ENCODE measurements around the gene HGS.
A peak's percentile ranks its signal among the peaks of the same experiment; 100 is the strongest.

Gene HGS

DNA sequence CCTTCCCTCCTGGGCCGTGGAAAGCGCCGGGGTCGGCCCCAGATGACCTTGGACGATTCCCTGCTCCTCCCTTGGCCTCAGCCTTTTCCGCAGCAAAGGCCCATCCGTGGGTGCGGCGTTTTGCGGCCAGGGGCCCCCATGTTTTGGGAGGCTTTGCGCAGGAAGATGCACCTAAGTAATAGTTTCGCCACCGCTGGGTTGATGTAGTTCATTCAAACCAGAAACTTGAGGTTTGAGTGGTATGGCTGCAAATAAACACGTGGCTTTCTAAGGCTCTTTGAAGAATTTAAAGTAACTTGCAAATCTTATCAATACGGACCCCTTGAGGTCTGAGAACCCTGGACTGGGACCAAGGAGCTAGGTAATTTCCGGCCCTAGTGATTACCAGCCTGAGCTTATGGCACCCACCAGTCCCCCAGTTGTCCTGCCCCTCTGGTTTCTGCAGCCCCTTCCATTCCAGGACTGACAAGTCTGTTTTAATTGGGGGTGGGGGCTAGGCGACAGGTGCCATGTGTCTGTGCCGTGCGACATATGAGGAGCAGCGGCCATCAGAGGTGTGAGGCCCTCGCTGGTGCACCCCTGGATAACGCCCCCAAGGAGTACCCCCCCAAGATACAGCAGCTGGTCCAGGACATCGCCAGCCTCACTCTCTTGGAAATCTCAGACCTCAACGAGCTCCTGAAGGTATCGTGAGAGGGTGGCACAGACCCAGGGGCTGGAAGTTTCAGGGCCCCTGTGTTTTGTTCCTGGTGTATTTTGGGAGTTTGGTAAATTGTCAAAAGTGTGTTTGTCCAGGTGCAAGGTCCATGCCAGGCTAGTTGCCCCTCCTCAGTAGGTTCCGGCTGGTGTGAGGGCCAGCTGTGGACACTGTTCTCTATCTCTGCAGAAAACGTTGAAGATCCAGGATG, 20.2 kb downstream of the HGS start:
- no peak for DNase-seq (ENCODE audit: low read depth in 2 of 2, low spot score in 1 of 2)

DNA sequence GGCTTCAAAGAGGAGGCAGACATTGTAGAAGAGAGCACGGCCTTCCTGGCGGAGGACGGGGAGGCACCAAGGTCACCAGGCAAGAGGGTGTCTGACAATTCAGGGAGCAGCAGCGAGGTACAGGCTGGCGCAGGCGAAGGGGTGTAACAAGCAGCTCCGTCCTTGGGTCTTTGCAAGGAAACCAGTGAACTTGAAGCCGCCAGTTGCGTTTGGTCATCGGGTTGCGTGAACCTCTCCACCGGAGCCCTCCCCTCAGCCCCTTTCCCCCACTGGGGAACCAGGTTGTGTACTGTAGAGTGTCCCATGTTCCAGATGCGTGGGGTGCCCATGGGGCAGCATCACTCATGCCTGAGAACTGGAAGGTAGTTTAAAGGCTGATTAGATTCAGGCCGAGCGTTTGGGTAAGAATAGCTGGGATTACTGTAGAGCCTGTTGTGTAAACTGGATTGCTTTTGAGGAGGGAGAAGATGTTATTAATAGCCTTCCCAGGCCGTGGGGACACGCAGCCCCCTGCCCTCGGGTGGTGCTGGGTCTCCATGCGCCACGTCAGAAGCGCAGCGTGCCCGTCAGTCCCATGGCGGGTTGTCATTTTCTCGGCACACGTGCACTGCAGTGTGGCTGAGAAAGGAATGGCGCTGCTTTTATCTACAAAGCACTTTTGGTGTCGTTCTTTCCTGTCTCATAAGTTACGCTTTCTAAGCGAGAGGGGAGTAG, 21.9 kb downstream of the HGS start:
- DNase-seq (ENCODE audit: low read depth in 2 of 2, low spot score in 1 of 2) = no peak

DNA sequence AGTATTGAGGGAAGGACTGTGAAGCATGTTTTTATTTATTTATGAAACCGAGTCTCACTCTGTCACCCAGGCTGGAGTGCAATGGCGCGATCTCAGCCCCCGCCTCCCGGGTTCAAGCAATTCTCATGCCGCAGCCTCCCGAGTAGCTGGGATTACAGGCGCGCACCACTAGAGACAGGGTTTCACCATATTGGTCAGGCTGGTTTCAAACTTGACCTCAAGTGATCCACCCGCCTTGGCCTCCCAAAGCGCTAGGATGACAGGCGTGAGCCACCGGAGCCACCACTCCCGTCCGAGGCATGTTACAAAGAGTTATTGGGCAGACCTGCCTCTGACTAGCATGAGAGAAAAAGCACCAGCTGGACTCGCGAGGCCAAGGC, 22.4 kb downstream of the HGS start:
- no peak for DNase-seq (ENCODE audit: low read depth in 2 of 2, low spot score in 1 of 2)

DNA sequence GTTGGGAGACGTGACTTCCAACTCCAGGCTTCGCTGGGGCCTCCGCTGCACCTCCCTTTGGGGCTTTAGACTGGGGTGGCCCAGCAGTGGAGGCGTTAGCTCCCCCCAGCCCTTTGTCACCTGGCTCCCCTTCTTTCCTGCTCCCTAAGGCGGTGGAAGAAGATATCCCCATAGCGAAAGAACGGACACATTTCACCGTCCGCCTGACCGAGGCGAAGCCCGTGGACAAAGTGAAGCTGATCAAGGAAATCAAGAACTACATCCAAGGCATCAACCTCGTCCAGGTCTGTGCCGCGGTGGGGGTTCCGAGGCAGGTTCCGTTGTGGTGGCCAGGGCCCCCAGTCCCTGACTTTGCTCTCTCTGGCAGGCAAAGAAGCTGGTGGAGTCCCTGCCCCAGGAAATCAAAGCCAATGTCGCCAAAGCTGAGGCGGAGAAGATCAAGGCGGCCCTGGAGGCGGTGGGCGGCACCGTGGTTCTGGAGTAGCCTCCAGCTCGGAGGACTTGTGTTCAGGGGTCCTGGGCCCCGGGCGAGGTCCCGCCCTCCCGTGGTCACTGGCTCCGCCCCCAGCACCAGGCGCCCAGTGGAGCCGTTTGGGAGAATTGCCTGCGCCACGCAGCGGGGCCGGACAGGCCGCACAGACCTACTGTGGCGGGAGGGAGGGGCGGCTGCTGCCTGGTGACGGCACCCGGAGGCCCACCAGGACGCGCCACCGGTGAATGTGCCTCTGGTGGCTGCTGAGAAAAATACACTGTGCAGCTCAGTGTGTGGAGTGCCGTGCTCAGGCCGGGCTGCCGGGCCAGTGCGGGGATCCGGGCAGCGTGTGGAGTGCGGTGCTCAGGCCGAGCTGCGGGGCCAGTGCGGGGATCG, 23.2 kb downstream of the HGS start:
- no peak for DNase-seq (ENCODE audit: low read depth in 2 of 2, low spot score in 1 of 2)

DNA sequence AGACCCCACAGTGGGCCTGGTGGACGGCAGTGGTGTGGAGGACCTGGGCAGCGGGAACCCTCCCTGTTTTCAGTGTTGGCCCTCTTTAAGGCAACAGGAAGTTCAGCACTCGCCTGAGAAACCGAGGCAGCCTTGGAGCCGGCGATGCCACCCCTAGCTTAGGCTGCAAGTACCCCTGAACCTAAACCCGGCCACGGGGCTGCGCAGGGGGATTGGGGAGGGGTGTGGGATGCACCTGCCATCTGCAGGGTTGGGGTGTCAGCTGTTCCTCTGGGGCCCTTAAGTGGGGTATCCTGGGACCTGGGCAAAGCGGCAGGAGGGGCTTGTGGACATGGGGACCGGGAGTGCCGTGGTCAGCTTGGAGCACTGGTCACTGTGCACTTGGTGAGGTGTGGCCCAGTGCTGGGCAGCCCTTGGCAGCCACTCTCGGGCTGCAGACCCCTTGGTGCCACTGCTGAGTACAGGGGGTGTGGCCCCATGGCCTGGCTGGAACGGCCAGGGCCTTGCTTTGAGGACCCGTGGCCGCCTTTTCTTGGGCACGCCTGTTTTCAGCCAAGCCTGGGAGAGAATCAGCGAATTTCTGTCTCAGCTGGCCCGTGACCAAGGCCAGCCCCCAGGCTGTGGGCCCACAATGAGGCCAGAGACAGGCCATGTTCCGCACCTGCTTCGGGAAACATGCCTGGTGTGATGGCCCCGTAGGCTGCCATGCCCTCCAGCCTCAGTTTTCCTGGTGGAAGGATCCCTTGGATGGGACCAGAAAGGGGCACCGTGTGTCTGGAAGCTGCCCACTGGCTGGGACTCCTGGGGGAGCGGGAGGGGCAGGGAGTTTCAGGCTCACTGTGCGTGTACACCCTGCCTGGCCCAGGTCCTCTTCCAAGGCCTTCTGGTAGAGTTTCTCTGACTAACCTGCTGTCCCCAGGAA, 24.2 kb downstream of the HGS start:
- DNase-seq (ENCODE audit: low read depth in 2 of 2, low spot score in 1 of 2) = no peak

DNA sequence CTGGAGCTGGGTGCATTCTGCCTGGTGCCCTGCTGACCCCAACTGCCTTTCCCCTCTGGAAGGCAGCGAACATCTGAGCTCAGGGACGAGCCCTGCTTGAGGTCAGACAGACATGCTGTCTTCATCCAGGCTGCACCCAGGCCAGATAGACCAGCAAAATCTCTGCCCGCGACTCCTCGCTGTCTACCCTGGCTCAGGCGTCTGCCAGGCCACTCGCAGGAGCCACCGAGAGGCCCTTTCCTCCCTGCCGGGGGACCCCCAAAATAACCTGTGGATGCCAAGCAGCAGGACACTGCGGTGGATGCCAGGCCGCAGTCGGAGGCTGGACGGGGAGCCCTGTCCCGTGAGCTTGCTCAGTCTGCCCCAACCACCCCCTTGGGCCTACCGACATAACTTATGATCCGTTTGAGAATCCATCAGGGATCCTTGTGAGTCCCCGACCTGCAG, 25.0 kb downstream of the HGS start:
- no peak for DNase-seq (ENCODE audit: low read depth in 2 of 2, low spot score in 1 of 2)

DNA sequence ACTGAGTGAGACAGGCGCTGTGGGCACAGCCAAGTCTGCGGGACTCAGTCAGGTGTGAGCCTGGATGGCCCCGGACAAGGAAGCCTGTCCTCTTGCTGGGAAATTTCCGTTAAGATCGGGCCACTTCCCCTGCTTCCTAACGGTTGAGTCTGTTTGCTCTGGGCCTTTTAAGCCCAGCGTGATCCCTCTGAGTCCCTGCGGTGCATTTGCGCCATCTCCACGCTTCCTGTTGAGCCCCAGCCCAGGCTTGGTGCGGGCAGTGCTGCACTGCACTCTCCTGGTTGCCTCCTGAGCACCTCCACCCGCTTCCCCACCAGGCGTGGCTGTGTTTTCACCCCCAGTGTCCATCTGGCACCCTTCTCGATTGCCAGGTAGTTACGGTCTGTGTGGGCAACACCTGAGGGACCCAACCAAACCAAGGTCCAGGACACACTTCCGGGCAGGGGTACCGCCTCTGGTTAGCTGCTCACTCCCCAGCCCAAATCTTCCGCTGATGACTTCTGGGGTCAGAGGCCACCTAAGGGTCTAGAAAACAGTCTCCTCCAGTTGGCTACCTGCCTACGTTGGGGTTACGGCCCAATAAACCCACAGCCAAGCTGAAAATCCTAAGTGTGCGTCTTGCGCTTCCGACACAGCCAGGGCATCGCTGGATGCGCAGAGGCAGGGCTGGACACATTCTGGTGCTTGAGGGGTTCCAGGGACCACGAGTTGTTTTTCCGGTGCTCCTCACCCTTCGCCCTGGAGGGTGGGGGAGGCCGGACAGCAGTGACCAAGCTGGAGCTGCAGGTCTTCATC, 26.9 kb downstream of the HGS start:
- DNase-seq (ENCODE audit: low read depth in 2 of 2, low spot score in 1 of 2) = no peak

DNA sequence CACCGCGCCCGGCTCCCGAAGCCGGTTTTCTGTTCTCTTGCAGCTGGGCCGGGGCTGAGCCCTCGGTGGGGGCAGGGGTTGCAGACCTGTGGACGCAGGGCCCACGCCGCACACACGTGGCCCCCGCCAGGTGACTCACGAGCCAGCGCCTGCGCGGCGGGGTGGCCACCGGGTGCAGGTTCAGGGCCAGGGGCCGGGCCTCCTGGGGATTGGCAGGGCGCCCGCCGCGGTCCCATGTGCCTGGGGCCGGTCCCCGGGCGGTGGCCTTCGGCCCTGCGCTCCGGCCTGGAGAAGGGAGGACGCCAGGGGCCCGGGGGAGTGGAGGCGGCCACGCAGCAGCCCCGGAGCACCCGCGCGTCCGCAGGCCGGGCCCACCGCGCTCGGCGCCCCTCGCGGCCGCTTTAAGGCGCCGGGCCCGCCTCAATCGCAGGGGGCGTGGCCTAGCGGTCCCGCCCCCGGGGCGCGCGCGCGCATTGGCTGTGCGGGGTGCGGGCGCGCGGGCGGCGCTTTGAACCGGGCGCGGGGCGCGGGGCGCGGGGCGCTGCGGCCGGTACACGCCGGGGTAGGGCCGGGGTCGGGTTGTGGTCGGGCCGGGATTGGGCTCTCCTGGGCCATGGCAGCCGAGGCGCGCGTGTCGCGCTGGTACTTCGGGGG, 28.1 kb downstream of the HGS start, which contains the start of gene SLC25A10:
TSS of gene SLC25A10 (plus strand) at position 471 of the 654 bp plus-strand sequence. CDS start at position 614, 143 bp downstream.
- peak; percentile 47 to 63 for DNase-seq (ENCODE audit: low read depth in 2 of 2, low spot score in 1 of 2)

DNA sequence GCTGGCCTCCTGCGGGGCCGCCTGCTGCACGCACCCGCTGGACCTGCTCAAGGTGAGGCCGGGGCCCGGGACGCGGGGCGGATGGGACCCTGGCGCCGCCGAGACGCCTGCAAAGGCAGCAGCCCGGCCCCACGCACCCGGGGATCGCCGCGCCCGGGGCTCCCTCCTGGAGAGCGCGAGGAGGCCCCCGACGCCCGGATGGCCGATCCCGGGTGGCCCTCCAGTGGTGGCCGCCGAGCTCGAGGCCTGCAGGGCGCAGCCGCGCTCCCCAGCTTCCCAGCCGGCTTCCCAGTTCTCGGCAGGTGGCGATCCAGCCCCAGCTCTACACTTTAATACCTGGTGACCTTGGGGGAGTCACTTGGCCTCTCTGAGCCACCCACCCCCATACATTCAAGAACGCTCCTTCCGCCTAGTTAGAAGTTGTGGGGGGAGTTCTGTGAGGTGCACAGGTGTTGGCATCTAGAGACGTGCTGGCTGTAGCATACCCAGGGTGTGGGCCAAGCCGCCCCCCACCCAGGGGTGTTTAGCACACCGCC, 28.7 kb downstream of the HGS start:
- no peak for DNase-seq (ENCODE audit: low read depth in 2 of 2, low spot score in 1 of 2)

DNA sequence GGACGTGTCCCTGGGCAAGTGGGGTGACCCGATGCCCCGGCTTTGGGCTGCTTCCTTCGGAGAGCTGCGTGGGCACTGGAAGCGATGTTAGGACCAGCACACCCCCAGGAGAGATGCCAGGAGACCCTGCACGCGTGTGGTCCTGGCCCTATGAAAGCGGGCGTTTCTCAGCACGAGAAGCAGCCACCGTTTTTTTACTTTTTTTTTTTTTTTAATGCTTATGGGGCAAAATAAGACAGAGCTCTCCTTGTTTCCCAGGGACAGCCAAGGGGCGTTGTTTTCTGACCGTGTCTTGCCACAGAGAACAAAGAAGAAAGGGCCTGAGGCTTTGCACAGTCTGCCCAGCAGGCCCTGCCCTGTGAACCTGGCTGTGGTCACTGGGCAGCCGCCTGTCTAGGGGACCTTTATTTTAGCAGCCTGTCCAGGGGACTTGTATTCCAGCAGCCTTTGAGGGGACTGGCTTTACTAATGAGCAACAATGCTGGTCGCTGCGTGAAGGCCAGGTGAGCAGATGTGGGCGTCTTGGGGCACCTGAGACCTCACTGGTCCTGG, 29.3 kb downstream of the HGS start:
- DNase-seq (ENCODE audit: low read depth in 2 of 2, low spot score in 1 of 2) = no peak

DNA sequence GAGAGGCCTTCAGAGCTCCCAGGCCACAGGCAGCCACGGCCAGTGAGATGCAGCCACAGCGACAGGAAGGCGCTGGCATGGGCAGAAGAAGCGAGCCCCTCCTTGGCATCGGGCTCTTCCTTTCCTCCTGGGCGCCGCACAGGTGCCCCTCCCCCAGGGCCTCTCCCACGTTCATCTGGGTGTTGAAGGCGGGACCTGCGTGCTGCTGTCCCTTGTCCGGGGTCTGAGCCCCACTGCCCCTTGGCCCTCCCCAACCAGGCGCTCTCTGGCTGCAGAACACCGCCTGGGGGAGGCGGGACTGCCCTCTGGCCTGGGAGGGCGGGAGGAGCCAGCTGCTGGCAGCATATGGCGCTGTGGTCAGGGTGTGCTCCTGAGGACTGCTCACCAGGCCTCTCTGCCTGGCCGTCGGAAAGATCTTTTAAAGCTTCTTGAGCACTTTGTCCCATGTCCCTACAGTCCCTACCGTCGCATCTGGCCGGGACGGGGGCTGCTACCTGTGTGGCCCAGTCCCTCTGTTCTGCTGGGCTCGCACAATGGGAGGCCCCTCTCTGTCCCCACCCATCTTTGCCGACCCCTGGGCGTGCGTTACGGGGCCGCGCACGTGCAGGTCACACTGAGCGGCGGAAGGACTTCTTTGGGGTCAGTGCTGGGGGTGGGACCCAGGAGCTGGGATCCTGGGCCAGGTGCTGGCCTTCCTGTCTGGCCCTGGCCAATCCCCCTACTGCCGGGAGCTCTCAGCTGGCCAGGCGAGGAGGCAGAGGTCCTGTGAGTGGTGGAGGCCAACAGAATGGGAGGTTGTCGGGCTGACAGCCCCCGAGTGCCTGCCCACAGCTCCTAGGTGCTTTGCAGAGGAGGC, 30.0 kb downstream of the HGS start:
- no peak for DNase-seq (ENCODE audit: low read depth in 2 of 2, low spot score in 1 of 2)

DNA sequence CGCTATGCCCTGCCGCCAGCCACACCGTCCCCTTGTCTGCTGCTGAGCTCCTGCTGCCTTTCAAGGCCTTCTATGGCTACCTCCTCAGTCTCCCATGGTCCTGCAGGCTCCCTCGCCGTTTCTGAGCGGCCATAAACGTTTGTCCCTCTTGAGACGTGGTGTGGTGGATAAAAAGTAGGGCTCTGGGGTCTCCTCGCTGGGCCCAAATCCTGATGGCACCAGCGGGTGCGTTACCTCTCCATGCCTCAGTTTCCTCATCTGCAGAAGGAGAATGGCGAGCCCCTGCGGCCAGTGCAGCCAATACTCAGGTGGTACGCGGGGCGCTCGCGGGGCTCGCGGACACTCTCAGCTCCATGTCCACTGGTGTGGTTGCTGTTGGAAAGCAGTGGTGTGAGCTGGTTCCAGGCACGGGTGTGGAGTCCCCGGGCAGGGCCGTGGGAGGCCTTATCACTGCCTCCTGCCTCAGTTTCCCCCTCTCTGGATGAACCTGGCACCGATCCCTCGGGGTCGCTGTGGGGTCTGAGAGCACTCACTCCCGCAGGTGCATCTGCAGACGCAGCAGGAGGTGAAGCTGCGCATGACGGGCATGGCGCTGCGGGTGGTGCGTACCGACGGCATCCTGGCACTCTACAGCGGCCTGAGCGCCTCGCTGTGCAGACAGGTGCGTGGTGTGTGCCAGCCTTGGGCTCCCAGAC, 30.7 kb downstream of the HGS start:
- no peak for DNase-seq (ENCODE audit: low read depth in 2 of 2, low spot score in 1 of 2)

DNA sequence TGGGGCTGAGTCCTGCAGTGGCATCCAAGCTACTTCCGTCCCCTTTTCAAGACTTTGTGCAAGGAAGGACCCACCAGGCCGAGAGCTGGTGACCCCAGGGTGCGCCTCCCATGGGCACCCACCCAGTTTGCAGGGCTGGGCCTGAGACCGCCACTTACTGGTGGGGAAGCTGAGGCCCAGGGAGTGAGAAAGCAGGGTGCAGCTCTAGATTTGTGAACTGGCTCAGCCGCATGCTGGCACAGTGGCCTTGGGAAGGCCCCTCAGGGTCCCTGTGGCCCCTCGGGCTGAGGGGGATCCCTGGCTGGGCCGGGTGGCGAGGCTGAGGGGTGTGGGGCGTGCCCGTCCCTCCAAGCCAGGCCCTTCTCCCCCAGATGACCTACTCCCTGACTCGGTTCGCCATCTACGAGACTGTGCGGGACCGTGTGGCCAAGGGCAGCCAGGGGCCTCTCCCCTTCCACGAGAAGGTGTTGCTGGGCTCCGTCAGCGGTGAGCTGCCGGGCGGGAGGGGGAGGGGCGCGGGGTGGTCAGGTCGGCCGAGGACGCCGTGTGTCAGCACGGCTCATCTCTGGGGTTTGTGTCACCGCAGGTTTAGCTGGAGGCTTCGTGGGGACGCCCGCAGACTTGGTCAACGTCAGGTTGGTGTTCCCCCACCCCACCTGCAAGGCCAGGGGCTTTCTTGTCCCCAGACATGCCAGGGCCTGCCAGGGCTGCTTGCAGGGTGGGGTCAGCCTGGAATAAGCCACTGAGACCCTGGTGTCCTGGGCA, 31.5 kb downstream of the HGS start:
- DNase-seq (ENCODE audit: low read depth in 2 of 2, low spot score in 1 of 2) = no peak

DNA sequence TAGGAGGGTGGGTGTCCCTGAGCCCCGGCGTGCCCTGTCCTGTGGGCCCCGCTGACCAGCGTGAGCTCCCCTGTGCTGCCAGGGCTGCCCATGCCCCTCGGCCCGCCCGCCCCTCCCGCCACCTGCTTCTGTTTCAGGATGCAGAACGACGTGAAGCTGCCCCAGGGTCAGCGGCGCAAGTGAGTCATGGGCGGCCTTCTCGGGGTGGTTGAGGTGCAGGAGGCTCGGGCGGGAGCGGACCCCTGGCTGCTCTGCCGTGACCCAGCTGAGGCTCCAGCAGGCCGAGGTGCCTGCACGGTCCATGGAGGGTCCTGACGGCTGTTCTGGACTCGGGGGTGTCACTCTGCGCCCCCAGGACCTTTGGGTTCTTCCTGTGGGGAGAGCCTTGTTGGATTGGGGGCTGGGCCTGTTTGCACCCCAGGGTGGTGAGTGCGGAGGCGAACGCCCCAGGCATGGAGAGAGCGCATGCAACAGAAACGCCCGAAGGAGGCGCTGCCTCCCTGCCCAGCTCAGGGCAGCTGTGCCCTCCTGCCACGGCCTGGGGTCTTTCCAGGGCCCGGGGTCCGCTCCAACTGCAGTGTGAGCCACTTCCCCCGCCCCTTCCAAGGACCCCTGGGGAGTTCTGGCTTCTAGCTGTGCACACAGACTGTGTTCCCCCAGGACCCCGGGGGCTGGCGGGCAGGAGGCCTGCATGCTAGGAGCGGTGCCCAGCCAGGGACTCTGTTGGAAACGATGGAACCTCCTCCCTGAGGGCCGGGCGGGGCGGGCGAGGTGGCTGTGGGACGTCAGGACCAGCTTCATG, 32.3 kb downstream of the HGS start:
- DNase-seq (ENCODE audit: low read depth in 2 of 2, low spot score in 1 of 2) = no peak

DNA sequence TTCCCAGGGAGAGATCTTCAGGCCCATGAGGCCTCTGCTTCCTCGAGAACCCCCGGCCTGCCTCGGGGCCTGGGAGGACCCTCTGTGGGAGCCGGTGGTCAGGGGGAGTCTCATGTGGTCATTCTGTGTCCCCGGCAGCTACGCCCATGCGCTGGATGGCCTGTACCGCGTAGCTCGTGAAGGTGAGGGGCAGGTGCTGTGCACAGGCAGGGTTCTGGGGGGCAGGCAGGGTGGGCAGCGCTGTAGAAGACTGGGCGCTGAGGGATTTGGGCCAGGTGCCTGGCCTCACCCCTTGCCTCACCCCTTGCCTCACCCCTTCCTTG, 32.8 kb downstream of the HGS start:
- no peak for DNase-seq (ENCODE audit: low read depth in 2 of 2, low spot score in 1 of 2)

All from stimulated activated CD8-positive, alpha-beta memory T cell treated with anti-CD3 and anti-CD28 coated beads, Interleukin-4, amount 100 ng/mL, for 4 hours (primary cell).